GM12874 (cell line): ENCODE measurements around the gene WDR33.

Experiments used
- TF ChIP-seq, protein P1 (sequence below): IDR thresholded peaks from 2 replicates; pipeline ENCODE4 v1.5.1; 2011; ENCODE audit warnings: low read depth, mild to moderate bottlenecking, control low read depth, low read length, moderate library complexity; ENCODE audit not compliant: insufficient read depth

Gene WDR33

DNA sequence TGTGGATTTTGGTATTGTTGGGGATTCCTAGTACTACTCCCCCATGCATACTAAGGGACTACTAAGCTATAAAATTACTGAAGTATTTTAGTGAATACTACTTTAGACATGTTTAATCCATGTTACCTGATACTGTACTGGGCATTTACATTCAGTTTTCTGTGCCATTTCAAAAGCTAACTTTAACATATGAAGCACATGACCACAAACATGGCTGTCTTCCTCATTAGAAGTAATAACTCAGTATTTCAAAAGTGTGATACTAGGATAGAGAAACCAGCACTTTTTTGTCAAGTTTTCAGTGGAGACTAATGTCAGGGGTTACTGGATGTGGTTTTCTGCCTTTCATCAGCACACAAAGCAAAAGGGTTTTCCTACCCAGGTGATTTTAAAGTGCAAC, 27.9 kb downstream of the WDR33 start:
- TF ChIP-seq, protein P1, sequence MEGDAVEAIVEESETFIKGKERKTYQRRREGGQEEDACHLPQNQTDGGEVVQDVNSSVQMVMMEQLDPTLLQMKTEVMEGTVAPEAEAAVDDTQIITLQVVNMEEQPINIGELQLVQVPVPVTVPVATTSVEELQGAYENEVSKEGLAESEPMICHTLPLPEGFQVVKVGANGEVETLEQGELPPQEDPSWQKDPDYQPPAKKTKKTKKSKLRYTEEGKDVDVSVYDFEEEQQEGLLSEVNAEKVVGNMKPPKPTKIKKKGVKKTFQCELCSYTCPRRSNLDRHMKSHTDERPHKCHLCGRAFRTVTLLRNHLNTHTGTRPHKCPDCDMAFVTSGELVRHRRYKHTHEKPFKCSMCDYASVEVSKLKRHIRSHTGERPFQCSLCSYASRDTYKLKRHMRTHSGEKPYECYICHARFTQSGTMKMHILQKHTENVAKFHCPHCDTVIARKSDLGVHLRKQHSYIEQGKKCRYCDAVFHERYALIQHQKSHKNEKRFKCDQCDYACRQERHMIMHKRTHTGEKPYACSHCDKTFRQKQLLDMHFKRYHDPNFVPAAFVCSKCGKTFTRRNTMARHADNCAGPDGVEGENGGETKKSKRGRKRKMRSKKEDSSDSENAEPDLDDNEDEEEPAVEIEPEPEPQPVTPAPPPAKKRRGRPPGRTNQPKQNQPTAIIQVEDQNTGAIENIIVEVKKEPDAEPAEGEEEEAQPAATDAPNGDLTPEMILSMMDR, result no peak

DNA sequence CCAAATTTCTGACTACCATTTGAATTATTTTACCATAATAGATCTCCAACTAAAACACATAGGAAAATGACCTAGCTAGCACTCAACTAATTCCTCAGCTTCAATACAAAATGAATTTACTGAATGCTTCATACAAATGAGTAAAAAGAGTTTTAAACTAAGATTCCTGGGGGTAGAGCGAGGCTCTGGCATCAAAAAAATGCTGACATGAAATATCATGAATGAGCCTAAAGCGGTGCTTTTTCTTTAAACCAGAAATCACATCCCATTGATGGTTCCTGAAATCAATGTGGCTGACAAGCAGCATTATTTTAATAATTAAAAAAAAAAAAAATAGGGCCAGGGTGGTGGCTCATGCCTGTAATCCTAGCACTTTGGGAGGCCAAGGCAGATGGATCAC, 32.1 kb downstream of the WDR33 start:
- TF ChIP-seq, protein P1, result no peak

DNA sequence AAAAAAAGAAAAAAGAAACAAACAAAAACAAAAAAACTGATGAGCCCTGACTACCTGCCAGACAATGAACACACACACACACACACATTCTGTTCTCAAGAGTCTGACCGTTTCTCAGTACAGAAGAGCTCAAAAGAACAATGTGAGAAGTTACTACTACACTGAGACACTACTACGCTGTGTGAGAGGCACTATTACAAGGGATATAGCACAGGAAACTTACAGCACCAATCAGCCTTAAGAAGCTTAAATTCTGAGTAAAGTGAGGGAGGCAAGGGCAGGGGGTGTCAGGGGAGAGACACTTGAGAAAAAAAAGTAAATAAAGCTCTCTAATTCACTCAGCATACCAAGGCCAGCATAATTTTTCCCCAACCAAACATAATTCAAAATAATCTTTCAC, 32.5 kb downstream of the WDR33 start:
- TF ChIP-seq, protein P1, result no peak

DNA sequence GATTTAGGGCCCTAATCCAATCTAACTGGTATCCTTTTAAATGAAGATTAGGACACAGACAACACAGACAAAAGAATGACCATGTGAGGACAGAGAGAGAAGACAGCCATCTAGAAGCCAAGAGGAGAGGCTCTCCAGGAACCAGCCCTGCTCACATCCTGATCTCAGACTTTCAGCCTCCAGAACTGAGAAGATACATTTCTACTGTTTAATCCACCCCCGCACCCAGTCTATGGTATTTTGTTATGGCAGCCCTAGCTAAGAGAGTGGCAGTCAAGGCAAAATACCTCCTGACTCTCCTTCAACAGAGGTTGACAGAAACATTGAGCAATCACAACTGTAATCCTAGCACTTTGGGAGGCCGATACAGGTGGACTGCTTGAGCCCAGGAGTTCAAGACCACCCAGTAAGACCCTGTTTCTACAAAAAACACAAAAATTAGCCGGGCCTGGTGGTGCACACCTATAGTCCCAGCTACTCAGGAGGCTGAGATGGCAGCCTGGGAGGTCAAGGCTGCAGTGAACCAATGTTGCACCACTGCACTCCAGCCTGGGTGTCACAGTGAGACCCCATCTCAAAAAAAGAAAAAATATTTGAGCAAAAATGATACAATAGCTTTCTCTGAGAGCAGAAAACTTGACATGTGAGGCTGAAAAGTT, 34.7 kb downstream of the WDR33 start:
- TF ChIP-seq, protein P1, result no peak

DNA sequence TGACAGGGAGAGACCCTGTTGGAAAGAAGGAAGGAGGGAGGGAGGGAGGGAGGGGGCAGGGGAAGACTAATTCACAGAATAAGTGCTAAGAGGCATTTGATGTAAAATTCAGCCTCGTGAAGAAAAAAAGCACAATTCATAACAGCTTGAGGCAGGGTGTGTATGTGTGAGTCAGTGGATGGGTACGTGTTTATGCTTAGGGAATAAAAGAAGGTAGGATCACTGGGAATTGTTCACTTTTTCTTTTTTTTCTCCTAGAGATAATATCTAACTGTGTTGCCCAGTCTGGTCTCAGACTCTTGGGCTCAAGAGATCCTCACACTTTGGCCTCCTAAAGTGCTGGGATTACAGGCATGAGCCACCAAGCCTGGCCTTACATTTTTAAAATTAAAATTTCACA, 39.2 kb downstream of the WDR33 start:
- TF ChIP-seq, protein P1, result no peak

DNA sequence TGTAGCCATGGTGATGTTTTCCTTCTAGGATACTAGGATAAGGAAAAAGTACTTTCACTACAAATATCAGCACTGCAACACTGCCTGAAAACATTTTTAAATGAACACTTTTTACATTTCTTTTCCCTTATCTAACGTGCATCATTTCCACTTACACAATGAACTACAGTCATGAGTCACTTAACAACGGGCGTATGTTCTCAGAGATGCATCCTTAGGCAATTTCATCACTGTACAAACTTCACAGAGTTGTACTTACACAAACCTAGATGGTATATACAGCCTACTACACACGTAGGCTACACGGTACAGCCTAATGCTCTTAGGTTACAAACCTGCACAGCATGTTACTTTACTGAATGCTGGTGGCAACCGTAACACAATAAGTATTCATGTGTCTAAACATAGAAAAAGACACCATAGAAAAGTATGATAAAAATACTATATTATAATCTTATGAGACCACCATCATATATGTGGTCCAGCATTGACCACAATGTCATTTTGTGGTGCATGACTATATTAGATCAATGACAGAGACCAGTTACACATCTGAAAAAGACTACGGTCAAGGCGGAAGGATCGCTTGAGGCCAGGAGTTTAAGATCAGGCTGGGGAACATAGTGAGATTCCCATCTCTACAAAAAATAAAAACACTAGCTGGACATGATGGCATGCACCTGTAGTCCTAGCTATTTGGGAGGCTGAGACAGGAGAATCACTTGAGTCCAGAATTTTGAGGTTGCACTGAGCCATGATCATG, 39.8 kb downstream of the WDR33 start:
- TF ChIP-seq, protein P1, result no peak

DNA sequence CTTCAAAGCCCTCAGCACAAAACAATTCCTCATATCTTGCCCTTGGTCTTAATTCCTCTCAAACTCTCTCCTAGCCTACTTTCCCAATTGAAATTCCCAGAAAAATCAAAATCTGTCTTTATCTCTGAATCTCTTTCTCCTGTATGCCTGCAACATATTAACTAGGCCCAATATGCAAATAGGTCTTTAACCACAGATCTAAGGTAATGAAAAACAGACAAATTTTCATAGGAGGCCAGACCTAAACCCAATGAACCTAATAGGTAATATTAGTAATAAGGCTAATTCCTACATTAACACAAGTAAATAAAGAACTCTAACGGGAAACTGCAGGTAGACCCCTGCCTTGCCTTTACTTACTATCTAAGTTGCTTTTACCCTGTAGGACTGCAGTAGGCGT, 41.4 kb downstream of the WDR33 start:
- TF ChIP-seq, protein P1, result no peak
